IPS DF 4.7 (cell line): ENCODE data around the gene FN1.

ENCODE experiments used
- DNase-seq: peaks from one replicate; pipeline ENCODE4 v3.0.0-alpha.2; 2013; ENCODE audit warnings: low spot score; ENCODE audit errors: extremely low read depth

Gene FN1

GRCh38 chr2:215435870-215436704 is at the start of gene FN1:
FN1 (minus strand) TSS chr2:215436068; CDS start chr2:215435802, 266 bp downstream.
- peak; percentile 60 for DNase-seq

DNA sequence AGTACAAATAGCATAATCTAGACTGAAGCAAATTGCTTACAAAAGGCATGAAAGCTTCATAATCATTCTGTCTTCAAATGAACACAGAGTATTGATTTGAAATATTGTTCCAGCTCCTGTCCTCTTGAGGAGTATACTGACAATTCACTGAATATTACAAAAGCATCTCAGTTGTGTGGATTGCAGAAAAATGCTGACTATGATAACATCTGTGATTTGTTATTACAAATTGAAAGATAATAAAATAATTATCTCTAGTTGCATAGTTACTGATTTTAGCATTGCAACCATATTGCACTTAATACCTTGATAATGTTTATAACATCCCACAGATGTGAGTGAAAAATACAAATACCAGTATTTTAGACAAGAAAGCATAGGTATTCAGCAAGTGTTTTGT is 49.2 kb upstream of the FN1 start:
- no peak for DNase-seq

GRCh38 chr2:215484570-215484969 is 48.7 kb upstream of the FN1 start:
- DNase-seq = no peak

DNA sequence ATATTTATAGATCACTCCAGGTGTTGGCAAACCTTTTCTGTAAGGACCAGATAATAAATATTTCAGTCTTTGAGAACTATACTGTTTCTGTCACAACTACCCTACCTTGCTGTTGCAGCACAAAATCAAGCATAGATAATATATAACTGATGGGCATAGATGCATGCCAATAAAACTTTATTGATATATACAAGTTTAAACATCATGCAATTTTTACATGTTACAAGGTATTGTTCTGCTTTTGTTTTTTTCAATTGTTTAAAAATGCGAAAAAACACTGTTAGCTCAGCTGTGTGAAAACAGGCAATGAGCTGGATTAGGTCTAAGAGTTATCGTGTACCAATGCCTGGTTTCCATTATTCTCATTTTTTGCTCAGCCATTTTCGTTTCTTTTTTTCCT is 47.6 kb upstream of the FN1 start:
- no peak for DNase-seq

DNA sequence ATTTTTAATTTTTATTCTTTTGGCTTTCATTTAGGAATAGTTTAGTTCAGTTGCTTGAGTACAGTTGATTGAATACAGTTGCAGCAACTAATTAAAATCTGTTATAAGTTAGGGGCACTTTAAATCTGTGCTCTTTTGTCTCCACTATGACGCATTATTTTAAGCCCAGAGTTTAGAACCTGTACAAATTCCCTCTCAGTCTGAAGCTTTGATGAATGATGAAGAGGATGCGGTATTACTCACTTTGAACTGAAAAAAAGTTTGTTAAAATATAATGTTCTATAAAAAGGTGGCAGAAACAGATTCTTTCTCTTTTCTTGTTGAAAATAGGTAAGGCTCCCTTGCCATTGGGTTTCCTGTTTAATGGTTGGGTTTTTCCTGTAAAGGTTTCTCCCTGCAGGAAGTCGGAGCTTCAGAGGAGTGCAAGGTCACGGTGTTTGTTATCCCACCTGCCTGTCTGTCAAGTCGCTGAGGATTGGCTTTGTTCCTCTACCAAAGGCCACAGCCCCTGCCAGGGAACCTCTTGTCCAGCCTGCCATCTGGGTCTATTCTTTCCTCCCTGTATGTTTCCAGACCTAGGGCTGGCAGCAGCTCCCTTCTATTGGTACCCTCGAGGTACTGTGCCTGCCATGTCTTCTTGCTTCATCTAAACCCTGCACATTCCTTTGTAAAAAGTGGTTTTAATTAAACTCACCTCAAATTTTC is 43.8 kb upstream of the FN1 start:
- DNase-seq = no peak

- DNase-seq = no peak
Measured at GRCh38 chr2:215479121-215479520, 43.3 kb upstream of the FN1 start.

- DNase-seq = no peak
Measured at GRCh38 chr2:215476424-215476823, 40.6 kb upstream of the FN1 start.

DNA sequence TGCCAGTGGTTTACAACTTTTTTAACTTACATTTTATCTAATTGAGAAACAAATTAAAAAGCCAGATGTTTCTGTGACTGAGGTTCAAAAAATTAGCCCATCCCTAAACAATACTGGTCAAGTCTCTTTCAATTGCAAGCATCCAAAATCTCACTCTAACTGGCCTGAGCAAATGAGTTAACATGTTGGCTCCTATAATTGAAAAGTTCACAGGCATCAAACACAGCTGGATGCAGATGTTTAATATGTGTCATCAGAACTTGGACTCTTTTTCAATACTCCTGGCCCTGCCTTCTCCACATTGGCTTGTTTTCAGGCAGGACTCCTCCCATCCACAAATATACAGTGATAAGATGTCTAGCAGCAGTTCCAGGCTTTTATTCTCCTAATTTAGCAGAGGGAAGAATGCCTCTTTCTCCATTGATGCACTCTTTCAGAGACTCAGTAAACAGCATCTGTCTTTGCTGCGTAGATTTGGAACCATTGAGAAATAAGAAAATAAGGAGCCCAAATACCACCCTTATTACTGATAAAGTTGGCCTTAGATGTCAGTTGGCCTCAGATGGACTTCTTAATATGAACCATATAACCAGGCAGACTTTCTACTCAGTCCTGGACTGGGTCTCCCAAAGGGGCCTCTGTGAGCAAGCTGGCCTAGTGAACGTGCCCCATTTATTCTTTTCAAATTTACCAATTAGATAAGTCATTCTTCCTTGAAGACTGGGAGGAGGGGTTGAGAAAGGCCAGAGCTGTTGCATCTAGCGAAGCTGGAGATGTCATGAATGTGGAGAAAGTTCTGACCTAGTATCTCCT is 30.4 kb upstream of the FN1 start:
- no peak for DNase-seq

GRCh38 chr2:215465256-215465655 is 29.4 kb upstream of the FN1 start:
- no peak for DNase-seq

DNA sequence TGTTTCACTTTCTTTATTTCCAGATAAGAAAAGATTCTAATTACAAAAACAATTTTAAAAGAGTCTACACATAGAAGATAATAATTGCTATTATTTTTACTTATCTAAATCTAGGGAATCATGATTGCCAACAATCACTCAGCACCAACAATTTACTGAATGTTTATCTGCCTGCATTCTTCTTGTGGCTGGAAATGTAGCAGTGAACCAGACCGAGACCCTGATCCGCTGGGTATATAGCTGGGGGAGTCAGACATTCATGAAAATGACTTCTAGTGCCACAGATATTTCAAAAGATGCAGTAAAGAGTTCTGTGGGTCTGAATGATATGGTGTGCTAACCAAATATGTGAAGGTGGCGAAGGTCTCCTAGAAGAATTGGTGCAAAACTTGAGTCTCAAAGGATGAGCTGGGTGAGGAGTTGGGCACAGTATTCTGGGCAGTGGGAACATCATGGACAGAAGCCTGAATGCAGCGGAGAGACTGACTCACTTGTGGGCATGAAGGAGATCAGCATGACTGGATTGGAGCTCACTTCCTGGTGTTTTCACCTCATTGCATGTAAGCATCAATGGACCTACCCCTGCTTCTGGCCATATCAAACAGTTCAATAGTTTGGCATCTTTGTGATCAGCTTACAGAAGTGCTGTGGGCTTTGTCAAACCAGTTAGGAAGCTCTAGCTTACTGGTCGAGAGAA is 26.1 kb upstream of the FN1 start:
- DNase-seq = no peak

DNA sequence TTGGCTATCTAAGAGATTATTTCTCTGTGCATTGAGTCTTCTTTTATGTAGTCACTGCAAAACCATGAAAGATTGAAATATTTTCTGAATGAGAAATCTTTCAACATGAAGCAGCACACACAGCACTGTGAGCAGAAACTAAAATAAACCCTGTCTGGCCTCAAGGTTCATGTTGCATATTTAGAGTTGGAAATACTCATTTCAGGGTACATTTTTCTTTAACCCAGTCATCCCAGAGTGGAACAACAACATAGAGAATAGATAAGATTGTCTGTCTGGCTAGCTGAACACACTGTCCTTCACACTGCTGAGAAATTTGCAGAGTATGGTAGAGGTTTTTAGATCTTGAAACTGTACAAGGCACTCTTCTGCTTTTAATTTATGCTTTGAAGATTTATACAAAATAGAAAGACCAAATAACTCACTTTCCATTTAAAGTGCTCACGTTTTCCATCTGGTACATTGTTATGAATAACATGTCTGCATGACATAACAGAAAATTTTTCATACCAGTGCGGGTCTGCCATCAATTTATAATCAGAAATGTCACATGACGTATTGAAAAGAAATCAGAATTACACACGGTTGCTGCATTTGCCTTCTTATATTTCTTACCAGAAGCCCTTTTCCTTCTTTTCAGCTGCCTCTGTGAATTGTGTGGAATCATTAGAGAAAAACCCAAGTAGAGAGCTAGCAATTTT is 25.0 kb upstream of the FN1 start:
- no peak for DNase-seq

DNA sequence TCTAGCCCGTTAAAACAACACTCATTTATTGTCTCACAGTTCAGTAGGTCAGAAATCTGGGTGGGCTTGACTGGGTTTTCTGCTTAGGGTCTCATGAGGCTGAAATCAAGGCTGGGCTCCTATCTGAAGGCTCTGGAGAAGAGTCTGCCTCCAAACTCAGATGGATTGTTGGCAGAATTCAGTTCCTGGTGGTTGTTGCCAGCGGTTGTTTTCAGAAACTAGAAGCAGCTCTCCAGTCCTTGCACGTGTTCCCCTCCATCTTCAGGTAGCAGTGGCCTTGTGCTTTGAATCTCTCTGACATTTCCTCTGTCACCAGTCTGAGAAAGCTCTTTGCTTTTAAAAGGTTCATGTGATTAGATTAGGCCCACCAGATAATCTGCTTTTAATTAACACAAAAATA is 20.1 kb upstream of the FN1 start:
- no peak for DNase-seq

GRCh38 chr2:215454519-215455246 is 18.8 kb upstream of the FN1 start:
- no peak for DNase-seq

DNA sequence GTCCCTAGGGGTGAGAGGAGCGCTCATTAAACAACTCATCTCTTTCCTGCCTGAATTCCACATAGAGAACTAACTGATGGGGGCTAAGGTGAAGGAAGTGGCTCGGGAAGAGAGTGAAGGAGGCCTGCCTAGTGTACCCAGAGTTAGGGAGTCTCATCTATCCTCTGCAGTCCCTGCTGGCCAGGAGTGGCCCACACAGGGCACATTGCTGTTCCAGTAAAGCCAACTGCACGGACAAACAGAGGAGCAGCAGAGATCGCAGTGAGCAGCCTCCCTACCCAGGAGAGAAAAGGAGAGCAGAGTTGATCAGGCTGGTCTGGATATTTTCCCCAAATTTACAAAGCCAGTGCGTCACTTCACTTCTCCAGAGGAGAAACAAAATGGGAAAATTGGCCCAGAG is 16.9 kb upstream of the FN1 start:
- no peak for DNase-seq

- DNase-seq = no peak
Measured at GRCh38 chr2:215451012-215451756, 15.3 kb upstream of the FN1 start.

- DNase-seq = no peak
Measured at GRCh38 chr2:215450188-215451011, 14.5 kb upstream of the FN1 start.

DNA sequence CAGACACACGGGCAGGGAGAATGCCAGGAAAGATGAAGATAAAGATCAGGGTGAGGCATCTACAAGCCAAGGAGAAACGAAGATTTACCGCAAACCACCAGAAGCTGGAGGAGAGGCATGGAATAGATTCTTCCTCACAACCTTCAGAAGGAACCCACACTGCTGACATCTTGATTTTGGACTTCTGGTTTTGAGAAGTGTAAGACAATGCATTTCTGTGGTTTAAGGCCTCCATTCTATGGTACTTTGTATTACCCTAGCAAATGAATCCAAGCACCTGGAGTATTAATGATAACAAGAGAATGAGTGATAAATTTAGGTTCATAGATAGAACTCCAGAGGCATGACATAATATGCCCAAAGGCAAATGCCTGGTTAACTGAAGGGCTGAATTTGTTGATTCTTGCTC is 11.8 kb upstream of the FN1 start:
- DNase-seq = no peak

DNA sequence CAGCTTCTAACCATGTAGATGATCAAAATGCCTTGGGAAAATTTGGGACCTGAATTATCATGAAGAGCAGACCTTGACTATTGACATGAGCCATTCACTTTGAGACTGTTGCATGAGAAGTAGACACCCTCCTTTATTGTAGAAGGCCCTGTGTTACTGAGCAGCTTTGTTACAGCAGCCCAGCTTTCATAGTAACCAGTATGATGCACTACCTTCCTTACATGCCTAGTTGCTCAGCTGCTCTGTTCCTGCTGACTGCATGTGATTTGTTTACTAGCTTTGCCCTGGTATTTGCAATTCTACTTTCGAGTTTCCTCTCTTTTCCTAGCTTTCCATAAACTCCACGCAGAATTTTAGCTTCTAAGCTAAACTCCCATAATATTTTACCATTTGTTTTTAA is 11.2 kb upstream of the FN1 start:
- DNase-seq = no peak

DNA sequence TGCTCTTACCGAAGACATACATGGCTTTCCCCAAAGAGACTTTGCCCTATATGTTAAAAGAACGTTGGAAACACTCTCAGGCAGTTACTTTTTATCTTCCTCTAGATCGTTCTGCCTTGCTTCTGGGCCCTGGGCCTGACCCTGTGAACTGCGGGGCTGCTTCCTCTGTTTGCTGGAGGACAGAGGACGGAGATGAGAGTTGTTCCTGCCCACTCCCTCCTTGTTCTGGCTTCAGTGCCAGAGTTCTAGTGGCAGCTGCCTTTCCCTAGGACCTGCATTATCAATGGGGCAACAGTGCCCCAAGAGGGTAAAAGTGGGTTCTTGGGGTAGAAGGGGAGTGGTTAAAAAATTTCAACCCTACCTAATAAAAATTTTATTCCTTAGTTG is 6.5 kb upstream of the FN1 start:
- no peak for DNase-seq
